ENCODE results near the gene CFAP251.

- TF ChIP-seq CTCF (IDR thresholded peaks at IDR 0.05) (no peak), POLR2AphosphoS5 (IDR thresholded peaks at IDR 0.05) (no peak), POLR2A (IDR thresholded peaks at IDR 0.05) (no peak)
These were observed 86.9 kb downstream of the CFAP251 start for GRCh38 chr12:122005252-122005776.

Measured in sigmoid colon (tissue), 4 donors.